Sigmoid colon (tissue), 7 donors: Measurements from ENCODE around the gene PSMD11. TPM values are rescaled to one million over a fixed set of nuclear protein-coding genes. Genes with fewer than 3 reads are reported as not detected.

Experiments
- DNase-seq: peaks from one replicate; pipeline ENCODE4 v3.0.0-alpha.2; 2019
- H3K27ac ChIP-seq, 4 donors: fragments of 200-600 bp; sonication (generic); one replicate each; pipeline ENCODE4 v1.5.1; 2016 to 2019; ENCODE audit warnings: mild to moderate bottlenecking in 1 of 4
- H3K27me3 ChIP-seq, 3 donors: fragments of 200-600 bp; sonication (generic); one replicate each; pipeline ENCODE4 v1.5.1; 2019; ENCODE audit warnings: mild to moderate bottlenecking in 1 of 3
- H3K36me3 ChIP-seq, 4 donors: fragments of 200-600 bp; sonication (generic); one replicate each; pipeline ENCODE4 v1.5.1; 2016 to 2019
- H3K4me1 ChIP-seq, 4 donors: fragments of 200-600 bp; sonication (generic); one replicate each; pipeline ENCODE4 v1.5.1; 2017 to 2019
- H3K4me3 ChIP-seq, 4 donors: fragments of 200-600 bp; sonication (generic); one replicate each; pipeline ENCODE4 v1.5.1; 2017 to 2019; ENCODE audit warnings: mild to moderate bottlenecking in 2 of 4, moderate library complexity in 1 of 4
- H3K9me3 ChIP-seq, 4 donors: fragments of 200-600 bp in 3 of 4; sonication (generic) in 3 of 4; one replicate each; pipeline versions ENCODE4 v1.5.1 to v1.6.1; 2013 to 2019
- EP300 ChIP-seq, 4 donors: sonication (generic); formaldehyde crosslinking; IDR thresholded peaks; one replicate each; pipeline ENCODE4 v1.6.1; 2017; ENCODE audit warnings: antibody characterized with exemption in 4 of 4
- POLR2A ChIP-seq, 2 donors: fragments of 450-650 bp; IDR thresholded peaks; one replicate each; pipeline ENCODE4 v1.6.1; 2016; ENCODE audit warnings: antibody characterized with exemption in 2 of 2, mild to moderate bottlenecking in 2 of 2, moderate library complexity in 2 of 2
- POLR2AphosphoS5 ChIP-seq, 4 donors: sonication (generic); formaldehyde crosslinking; IDR thresholded peaks; one replicate each; pipeline ENCODE4 v1.6.1; 2017; ENCODE audit warnings: antibody characterized with exemption in 4 of 4
- WGBS, 2 donors: extraction: QIAGEN DNeasy Blood & Tissue Kit; methylation state at CpG; one replicate each; pipeline ENCODE4 v1.1.7; 2013; 5-methylcytosine and 5-hydroxymethylcytosine counted together
- intact Hi-C: fragments of 100-400 bp; cut with DNase I; formaldehyde crosslinking; loops from one replicate; pipeline ENCODE4 v1.15.1; 2023
- polyA plus RNA-seq, 3 donors: library from polyadenylated mRNA; stranded (reverse); fragments of 200-250 nt; gene quantifications; one replicate each; pipeline ENCODE4 v1.2.3, GENCODE V29; 2013
- total RNA-seq, 4 donors: library from RNA; depleted of rRNA; stranded (reverse); fragments of >200 nt; gene quantifications; one replicate each; pipeline ENCODE4 v1.1.0, GENCODE V29; 2016
- TF ChIP-seq, protein P1 (sequence below), 4 experiments: fragments of 450-650 bp in 3 of 4; fragments of 200-600 bp in 1 of 4; IDR thresholded peaks; one replicate each; pipeline ENCODE4 v1.5.1; 2016 to 2019; ENCODE audit warnings: antibody characterized with exemption in 4 of 4, mild to moderate bottlenecking in 3 of 4, moderate library complexity in 2 of 4
- donor health status: healthy with polysubstance abuse.
- donor health status: Bipolar disorder and iron deficiency.
- donor health status: healthy.

Gene PSMD11
- total and polyA plus RNA-seq, 7 donors: 42.0 to 71.7 (median 43.9) TPM

DNA sequence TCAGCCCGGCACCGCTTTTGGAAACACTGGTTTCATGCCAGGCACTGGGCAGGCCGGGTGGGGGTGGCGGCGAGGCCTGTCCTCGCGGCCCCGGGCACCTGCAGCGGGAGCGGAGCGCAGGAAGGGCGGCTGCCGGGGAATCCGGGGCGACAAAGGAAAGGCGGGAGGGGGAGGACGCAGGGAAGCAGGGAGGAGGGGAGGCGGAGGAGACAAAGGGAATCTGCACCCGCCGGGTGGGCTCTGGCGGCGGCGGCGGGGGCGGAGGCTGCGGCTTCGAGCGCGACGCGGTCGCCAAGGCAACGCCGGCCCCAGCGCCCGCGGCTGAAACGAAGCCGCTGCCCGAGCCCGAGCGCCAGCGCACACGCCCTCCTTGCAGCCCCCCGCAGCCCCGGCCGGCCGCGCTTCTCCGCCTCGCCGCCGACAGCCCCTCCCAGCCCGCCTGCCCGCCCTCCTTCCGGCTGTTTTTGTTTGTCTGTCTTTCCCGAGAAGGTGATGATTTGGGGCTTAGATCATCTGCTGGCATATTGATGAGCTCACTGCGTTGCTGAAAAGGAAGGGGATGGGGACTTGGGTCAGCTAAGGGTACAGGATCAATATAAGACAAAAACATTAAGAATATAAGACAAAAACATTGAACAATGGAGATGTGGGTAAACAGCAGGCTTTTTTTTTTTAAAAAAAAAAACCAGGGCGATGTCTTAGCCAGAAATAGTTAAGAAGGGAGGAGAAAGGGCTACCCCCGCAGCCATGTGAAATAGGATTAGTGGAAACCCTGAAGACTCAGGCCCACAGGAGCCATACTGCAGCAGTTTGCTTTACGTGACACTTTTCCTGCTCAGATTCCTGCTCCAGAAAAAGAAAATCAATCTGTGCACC lies 75.2 kb downstream of the PSMD11 start:
- TF ChIP-seq POLR2AphosphoS5 (IDR thresholded peaks at IDR 0.05) (no peak), POLR2A (IDR thresholded peaks at IDR 0.05) (no peak), EP300 (IDR thresholded peaks at IDR 0.05) (no peak)
- TF ChIP-seq, protein P1, sequence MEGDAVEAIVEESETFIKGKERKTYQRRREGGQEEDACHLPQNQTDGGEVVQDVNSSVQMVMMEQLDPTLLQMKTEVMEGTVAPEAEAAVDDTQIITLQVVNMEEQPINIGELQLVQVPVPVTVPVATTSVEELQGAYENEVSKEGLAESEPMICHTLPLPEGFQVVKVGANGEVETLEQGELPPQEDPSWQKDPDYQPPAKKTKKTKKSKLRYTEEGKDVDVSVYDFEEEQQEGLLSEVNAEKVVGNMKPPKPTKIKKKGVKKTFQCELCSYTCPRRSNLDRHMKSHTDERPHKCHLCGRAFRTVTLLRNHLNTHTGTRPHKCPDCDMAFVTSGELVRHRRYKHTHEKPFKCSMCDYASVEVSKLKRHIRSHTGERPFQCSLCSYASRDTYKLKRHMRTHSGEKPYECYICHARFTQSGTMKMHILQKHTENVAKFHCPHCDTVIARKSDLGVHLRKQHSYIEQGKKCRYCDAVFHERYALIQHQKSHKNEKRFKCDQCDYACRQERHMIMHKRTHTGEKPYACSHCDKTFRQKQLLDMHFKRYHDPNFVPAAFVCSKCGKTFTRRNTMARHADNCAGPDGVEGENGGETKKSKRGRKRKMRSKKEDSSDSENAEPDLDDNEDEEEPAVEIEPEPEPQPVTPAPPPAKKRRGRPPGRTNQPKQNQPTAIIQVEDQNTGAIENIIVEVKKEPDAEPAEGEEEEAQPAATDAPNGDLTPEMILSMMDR (IDR thresholded peaks at IDR 0.05): no peak
- 2 to 24% methylated on average over 61 of the region's 61 CpGs for WGBS, 2 donors
- no peaks in the 10 kb centered on the region for H3K36me3 ChIP-seq
- H3K27me3 ChIP-seq: no peaks in the 10 kb centered on the region
- H3K4me3 ChIP-seq: peak overlapping the region; percentile 18 to 59 (median 48)
- peaks cover 0 to 15% (median 9%) of the 10 kb centered on the region in 4 donors for H3K4me1 ChIP-seq
- peak; percentile 60 for DNase-seq
- intact Hi-C loops: no loop called here
- no peak overlapping the region for H3K27ac ChIP-seq
- H3K9me3 ChIP-seq: no peaks in the 10 kb centered on the region

DNA sequence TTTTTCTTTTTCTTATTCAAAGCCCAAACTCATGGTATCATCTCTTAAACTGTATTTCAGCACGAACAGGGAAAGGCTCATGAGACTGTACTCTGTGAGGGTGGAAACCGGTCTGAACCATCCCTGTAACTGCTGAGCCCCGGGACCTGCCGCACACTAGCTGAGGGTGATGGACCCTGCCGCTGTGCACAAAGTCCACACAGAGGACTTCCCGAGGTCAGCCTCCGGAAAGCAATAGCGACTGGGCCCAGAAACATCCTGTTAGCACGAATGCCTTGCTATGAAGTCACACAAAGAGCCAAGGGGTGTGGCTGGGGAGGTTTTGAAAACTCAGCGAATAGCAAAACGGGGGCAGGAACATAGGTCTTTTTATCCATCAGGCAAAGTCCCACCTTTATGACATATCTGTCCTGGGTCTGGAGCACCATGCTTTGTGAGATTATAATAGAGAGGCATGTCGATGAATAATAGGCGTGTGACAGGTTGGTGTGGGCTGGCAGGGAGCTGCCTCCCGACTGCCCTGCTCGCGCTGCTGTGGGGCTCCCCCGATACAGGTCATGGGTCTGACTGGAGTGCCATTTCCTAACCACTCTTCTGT lies 75.9 kb downstream of the PSMD11 start:
- Histone ChIP-seq H3K9me3 (no peaks in the 10 kb centered on the region), H3K36me3 (no peaks in the 10 kb centered on the region), H3K4me3 (no peak overlapping the region), H3K4me1 (peaks cover 0 to 15% (median 9%) of the 10 kb centered on the region in 4 donors), H3K27ac (no peak overlapping the region), H3K27me3 (no peaks in the 10 kb centered on the region)
- 51 to 65% methylated on average over 17 of the region's 17 CpGs for WGBS, 2 donors
- intact Hi-C loops: no loop called here
- no peak for TF ChIP-seq EP300 (IDR thresholded peaks at IDR 0.05)
- no peak for TF ChIP-seq POLR2A (IDR thresholded peaks at IDR 0.05)
- TF ChIP-seq, protein P1 (IDR thresholded peaks at IDR 0.05): no peak
- TF ChIP-seq POLR2AphosphoS5 (IDR thresholded peaks at IDR 0.05): no peak
- DNase-seq: peak; percentile 50

DNA sequence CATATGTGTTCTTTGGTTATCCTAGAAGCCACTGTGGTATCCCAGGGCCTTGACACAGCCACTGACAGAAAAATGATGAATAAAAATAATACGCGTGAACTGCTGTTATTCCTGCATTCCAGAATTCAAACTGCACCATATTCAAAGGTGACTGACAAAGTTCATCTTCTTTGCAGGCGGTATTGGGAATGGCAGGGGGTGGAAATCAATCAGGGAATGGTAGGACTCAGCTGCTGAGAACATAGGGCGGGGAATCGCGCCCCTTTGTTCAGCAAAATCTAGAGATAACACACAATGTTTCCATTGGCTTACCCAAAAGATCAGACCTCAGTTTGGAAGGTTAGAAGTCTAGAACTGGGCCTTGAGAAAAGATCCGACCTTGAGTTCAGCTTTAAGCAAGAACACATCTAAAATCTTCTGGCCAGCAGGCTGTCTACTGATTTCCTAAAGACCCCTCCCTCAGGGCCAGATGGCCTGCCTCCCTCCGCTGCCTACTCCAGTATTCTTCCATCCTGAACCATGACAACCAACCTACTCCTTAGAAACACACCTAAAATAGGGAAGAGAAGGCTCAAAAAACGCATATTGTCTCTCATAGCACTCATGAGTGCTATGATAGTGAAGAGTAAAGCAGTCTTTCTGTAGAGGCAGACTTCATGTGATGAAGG lies 76.6 kb downstream of the PSMD11 start:
- H3K27ac ChIP-seq: no peak overlapping the region
- peaks cover 0 to 15% (median 9%) of the 10 kb centered on the region in 4 donors for H3K4me1 ChIP-seq
- no peak overlapping the region for H3K4me3 ChIP-seq
- TF ChIP-seq, protein P1 (IDR thresholded peaks at IDR 0.05): no peak
- TF ChIP-seq EP300 (IDR thresholded peaks at IDR 0.05): no peak
- no peak for TF ChIP-seq POLR2A (IDR thresholded peaks at IDR 0.05)
- no peak for TF ChIP-seq POLR2AphosphoS5 (IDR thresholded peaks at IDR 0.05)
- intact Hi-C loops: no loop called here
- peak; percentile 5 for DNase-seq
- H3K27me3 ChIP-seq: no peaks in the 10 kb centered on the region
- WGBS, 2 donors: 96 to 97% methylated on average over 9 of the region's 9 CpGs
- H3K36me3 ChIP-seq: no peaks in the 10 kb centered on the region
- H3K9me3 ChIP-seq: no peaks in the 10 kb centered on the region

DNA sequence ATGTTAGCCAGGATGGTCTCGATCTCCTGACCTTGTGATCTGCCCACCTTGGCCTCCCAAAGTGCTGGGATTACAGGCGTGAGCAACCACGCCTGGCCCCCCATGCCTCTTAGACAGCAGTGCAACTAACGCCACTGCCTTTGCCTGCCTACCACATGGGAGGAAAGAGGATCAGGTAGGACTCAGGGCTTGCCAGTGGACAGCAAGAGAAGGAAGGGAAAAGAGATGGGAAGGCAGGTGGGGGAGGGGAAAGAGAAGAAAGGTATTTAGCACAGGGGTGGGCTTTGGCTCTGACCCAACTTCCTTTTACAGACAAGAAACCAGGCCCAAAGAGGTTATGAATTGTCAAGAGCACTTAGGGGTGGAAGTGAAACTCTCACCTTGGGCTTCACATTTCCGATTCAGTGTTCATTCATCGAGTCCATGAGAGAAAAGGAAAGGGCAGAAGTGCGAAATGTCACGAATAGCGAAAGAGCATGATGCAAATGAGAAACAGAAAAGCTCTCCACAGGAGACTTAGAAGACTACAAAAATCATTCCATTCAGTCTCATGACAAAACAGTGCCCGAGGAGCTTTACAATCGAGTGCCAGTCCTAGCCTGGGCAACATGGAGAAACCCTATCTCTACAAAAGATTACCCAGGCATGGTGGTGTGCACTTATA lies 78.8 kb downstream of the PSMD11 start:
- no peaks in the 10 kb centered on the region for H3K36me3 ChIP-seq
- H3K4me1 ChIP-seq: peaks cover 0 to 15% (median 9%) of the 10 kb centered on the region in 4 donors
- no peak overlapping the region for H3K4me3 ChIP-seq
- no peak for TF ChIP-seq POLR2AphosphoS5 (IDR thresholded peaks at IDR 0.05)
- 77 to 89% methylated on average over 11 of the region's 11 CpGs for WGBS, 2 donors
- peak; percentile 30 for DNase-seq
- H3K27me3 ChIP-seq: no peaks in the 10 kb centered on the region
- intact Hi-C loops: no loop called here
- H3K27ac ChIP-seq: no peak overlapping the region
- no peaks in the 10 kb centered on the region for H3K9me3 ChIP-seq
